Measurements from ENCODE around the gene FAM174B.

DNA sequence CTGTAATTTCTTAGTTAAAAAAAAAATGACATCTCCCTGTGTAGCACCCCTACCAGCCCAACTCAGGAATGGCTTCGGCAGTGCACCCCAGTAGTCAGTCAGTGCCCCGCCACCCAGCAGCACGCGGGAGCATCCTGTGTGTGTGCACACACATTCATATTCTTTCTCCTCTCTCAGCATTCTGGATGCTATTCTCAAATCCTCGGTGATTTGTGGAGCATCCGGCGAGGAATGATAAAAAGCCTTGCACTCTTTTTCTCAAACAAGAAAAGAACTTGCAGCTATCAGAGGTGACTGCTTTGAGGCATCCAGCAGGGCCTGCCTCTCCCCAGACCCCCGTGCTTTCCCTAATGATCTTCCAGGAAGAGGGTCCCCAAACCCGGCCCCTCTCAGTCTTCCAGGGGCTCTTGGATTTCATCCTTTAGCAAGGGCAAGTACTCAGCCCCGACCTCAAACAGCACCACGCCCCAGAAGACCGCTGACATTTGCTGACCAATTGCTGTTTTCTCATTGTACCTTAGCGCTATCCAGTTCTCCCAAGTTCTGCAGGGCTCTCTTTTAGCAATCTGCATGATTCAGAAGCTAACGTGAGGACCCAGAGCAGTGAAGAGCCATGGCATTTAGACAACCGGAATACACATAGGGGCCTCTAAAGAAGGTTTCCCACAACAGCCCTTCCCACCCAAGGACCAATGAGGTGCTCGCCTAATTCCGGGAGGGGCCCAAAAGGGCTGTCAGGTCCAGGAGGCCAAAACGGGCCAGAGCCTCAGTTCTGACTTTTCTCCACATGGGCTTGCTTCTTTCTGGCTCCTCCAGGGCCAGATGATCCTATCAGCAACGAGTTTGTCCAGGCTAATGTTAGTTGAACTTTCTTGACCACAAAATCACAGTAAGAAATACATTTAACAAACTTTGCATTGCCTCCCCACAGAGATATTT is 72.2 kb downstream of the FAM174B start:
- TF ChIP-seq POLR2A (IDR thresholded peaks at IDR 0.05; ENCODE audit: low read depth, low read length) (no peak), POLR2AphosphoS5 (IDR thresholded peaks at IDR 0.05; ENCODE audit: low read depth, low read length) (no peak)

Measured in GM12892 (cell line).